H9 (cell line): Measurements from ENCODE around the gene PGF. TPM values are rescaled to one million over a fixed set of nuclear protein-coding genes. Genes with fewer than 3 reads are reported as not detected.

Source experiments
- DNase-seq: peaks from one replicate; pipeline ENCODE4 v3.0.0-alpha.2; 2017
- H2AFZ ChIP-seq: one replicate; pipeline ENCODE4 v1.6.1; 2013; ENCODE audit warnings: mild to moderate bottlenecking, low read length, control low read depth, moderate library complexity
- H2AK5ac ChIP-seq: 2 replicates; pipeline ENCODE4 v1.6.1; 2013; ENCODE audit warnings: low read length, control low read depth, mixed read lengths; ENCODE audit not compliant: insufficient read length
- H2BK120ac ChIP-seq: one replicate; pipeline ENCODE4 v1.6.1; 2013; ENCODE audit warnings: low read depth, mild to moderate bottlenecking, low read length, control low read depth, inconsistent platforms; ENCODE audit not compliant: poor library complexity, severe bottlenecking
- H2BK12ac ChIP-seq: 2 replicates; pipeline ENCODE4 v1.6.1; 2013; ENCODE audit warnings: low read length, control low read depth, mixed read lengths, low read depth; ENCODE audit not compliant: insufficient read length
- H2BK15ac ChIP-seq: 2 replicates; pipeline ENCODE4 v1.6.1; 2013; ENCODE audit warnings: low read depth, low read length, control low read depth
- H2BK20ac ChIP-seq: one replicate; pipeline ENCODE4 v1.6.1; 2013; ENCODE audit warnings: low read depth, mild to moderate bottlenecking, low read length, control low read depth, inconsistent platforms; ENCODE audit not compliant: poor library complexity, severe bottlenecking
- H2BK5ac ChIP-seq: 2 replicates; pipeline ENCODE4 v1.6.1; 2013; ENCODE audit warnings: low read length, control low read depth, mixed read lengths; ENCODE audit not compliant: insufficient read length
- H3K14ac ChIP-seq: 2 replicates; pipeline ENCODE4 v1.6.1; 2013; ENCODE audit warnings: low read length, control low read depth; ENCODE audit not compliant: insufficient read depth
- H3K18ac ChIP-seq: 2 replicates; pipeline ENCODE4 v1.6.1; 2013; ENCODE audit warnings: low read depth, mild to moderate bottlenecking, mixed read lengths, low read length, control low read depth; ENCODE audit not compliant: insufficient read length
- H3K23ac ChIP-seq: 2 replicates; pipeline ENCODE4 v1.6.1; 2013; ENCODE audit warnings: low read length, control low read depth, mixed read lengths, low read depth; ENCODE audit not compliant: insufficient read length
- H3K23me2 ChIP-seq: 2 replicates; pipeline ENCODE4 v1.6.1; 2013; ENCODE audit warnings: low read depth, mild to moderate bottlenecking, mixed read lengths, low read length, control low read depth; ENCODE audit not compliant: insufficient read length, poor library complexity, severe bottlenecking
- H3K27ac ChIP-seq: 2 replicates; pipeline ENCODE4 v1.5.1; 2013; ENCODE audit warnings: low read length, control low read depth, mixed read lengths, low read depth; ENCODE audit not compliant: insufficient read length
- H3K27me3 ChIP-seq: 2 replicates; pipeline ENCODE4 v1.6.1; 2013; ENCODE audit warnings: low read length, control low read depth, inconsistent platforms; ENCODE audit not compliant: insufficient read depth
- H3K4ac ChIP-seq: 2 replicates; pipeline ENCODE4 v1.6.1; 2013; ENCODE audit warnings: low read depth, mild to moderate bottlenecking, control low read depth, inconsistent platforms, low read length, moderate library complexity
- H3K4me1 ChIP-seq: 2 replicates; pipeline ENCODE4 v1.6.1; 2013; ENCODE audit warnings: low read length, control low read depth, inconsistent platforms; ENCODE audit not compliant: insufficient read depth
- H3K4me2 ChIP-seq: 2 replicates; pipeline ENCODE4 v1.6.1; 2013; ENCODE audit warnings: low read length, control low read depth, mixed read lengths; ENCODE audit not compliant: insufficient read length, insufficient read depth
- H3K56ac ChIP-seq: 2 replicates; pipeline ENCODE4 v1.6.1; 2013; ENCODE audit warnings: low read depth, mild to moderate bottlenecking, mixed read lengths, low read length, control low read depth; ENCODE audit not compliant: insufficient read length
- H3K79me1 ChIP-seq: 2 replicates; pipeline ENCODE4 v1.6.1; 2013; ENCODE audit warnings: low read depth, mild to moderate bottlenecking, moderate library complexity, low read length, control low read depth, inconsistent platforms; ENCODE audit not compliant: insufficient read depth, poor library complexity, severe bottlenecking
- H3K79me2 ChIP-seq: 2 replicates; pipeline ENCODE4 v1.6.1; 2013; ENCODE audit warnings: low read length, control low read depth, inconsistent platforms; ENCODE audit not compliant: insufficient read depth
- H3K9ac ChIP-seq: 2 replicates; pipeline ENCODE4 v1.6.1; 2013; ENCODE audit warnings: low read length, control low read depth, mixed read lengths; ENCODE audit not compliant: insufficient read length; ENCODE audit errors: extremely low read depth
- H3K9me3 ChIP-seq: one replicate; pipeline ENCODE4 v1.6.1; 2013; ENCODE audit warnings: low read depth, low read length, inconsistent platforms; ENCODE audit not compliant: control insufficient read depth
- H3T11ph ChIP-seq: one replicate; pipeline ENCODE4 v1.6.1; 2013; ENCODE audit warnings: mild to moderate bottlenecking, low read length, control low read depth, inconsistent platforms
- H4K20me1 ChIP-seq: one replicate; pipeline ENCODE4 v1.6.1; 2013; ENCODE audit not compliant: control insufficient read depth, insufficient read length, insufficient read depth
- H4K5ac ChIP-seq: 2 replicates; pipeline ENCODE4 v1.6.1; 2013; ENCODE audit warnings: low read depth, mild to moderate bottlenecking, mixed read lengths, low read length, control low read depth; ENCODE audit not compliant: insufficient read length
- H4K8ac ChIP-seq: replicated peaks from 2 replicates; pipeline ENCODE4 v1.6.1; 2013; ENCODE audit warnings: low read length, control low read depth, mixed read lengths, low read depth; ENCODE audit not compliant: insufficient read length
- H4K91ac ChIP-seq: 2 replicates; pipeline ENCODE4 v1.6.1; 2013; ENCODE audit warnings: low read depth, mild to moderate bottlenecking, moderate library complexity, mixed read lengths, low read length, control low read depth; ENCODE audit not compliant: insufficient read length
- H3K27ac Mint-ChIP-seq, 3 experiments: 2 replicates in 2 of 3; 3 replicates in 1 of 3; pipeline ENCODE4 v1.8.0; 2020 to 2021; ENCODE audit warnings: mixed read lengths in 3 of 3, mild to moderate bottlenecking in 1 of 3, moderate library complexity in 1 of 3
- H3K27me3 Mint-ChIP-seq: 2 replicates; pipeline ENCODE4 v1.8.0; 2021; ENCODE audit warnings: low read depth, mild to moderate bottlenecking, moderate library complexity, mixed read lengths
- H3K36me3 Mint-ChIP-seq, 3 experiments: 2 replicates in 2 of 3; 3 replicates in 1 of 3; pipeline ENCODE4 v1.8.0; 2020 to 2021; ENCODE audit warnings: low read depth in 3 of 3, mixed read lengths in 3 of 3; ENCODE audit not compliant: insufficient read depth in 1 of 3
- H3K4me1 Mint-ChIP-seq, 2 experiments: 2 replicates each; pipeline ENCODE4 v1.8.0; 2020; ENCODE audit warnings: mixed read lengths in 2 of 2
- H3K4me3 Mint-ChIP-seq, 2 experiments: 2 replicates in 1 of 2; 3 replicates in 1 of 2; pipeline ENCODE4 v1.8.0; 2020 to 2021; ENCODE audit warnings: mild to moderate bottlenecking in 2 of 2, mixed read lengths in 2 of 2, moderate library complexity in 1 of 2
- H3K9me3 Mint-ChIP-seq, 2 experiments: 2 replicates in 1 of 2; 3 replicates in 1 of 2; pipeline ENCODE4 v1.8.0; 2020; ENCODE audit warnings: mild to moderate bottlenecking in 2 of 2, mixed read lengths in 2 of 2, moderate library complexity in 1 of 2
- WGBS: extraction: QIAGEN DNeasy Blood & Tissue Kit; methylation state at CpG from one replicate; pipeline ENCODE4 v1.1.7; 2013; ENCODE audit warnings: missing lambda C conversion rate, low lambda C conversion rate, mixed read lengths; ENCODE audit not compliant: insufficient read length; ENCODE audit errors: extremely low coverage; 5-methylcytosine and 5-hydroxymethylcytosine counted together
- total RNA-seq: library from RNA; stranded (reverse); gene quantifications from 2 replicates; pipeline ENCODE4 v1.2.1, GENCODE V29; 2021
- TF ChIP-seq, protein P1 (sequence below): fragments of 200-600 bp; sonication (generic); conservative IDR thresholded peaks from 3 replicates; pipeline ENCODE4 v1.8.0; 2021; ENCODE audit warnings: antibody characterized with exemption, mild to moderate bottlenecking

Gene PGF
- total RNA-seq, 1 experiment from 2014 or later = 2.3 TPM

DNA sequence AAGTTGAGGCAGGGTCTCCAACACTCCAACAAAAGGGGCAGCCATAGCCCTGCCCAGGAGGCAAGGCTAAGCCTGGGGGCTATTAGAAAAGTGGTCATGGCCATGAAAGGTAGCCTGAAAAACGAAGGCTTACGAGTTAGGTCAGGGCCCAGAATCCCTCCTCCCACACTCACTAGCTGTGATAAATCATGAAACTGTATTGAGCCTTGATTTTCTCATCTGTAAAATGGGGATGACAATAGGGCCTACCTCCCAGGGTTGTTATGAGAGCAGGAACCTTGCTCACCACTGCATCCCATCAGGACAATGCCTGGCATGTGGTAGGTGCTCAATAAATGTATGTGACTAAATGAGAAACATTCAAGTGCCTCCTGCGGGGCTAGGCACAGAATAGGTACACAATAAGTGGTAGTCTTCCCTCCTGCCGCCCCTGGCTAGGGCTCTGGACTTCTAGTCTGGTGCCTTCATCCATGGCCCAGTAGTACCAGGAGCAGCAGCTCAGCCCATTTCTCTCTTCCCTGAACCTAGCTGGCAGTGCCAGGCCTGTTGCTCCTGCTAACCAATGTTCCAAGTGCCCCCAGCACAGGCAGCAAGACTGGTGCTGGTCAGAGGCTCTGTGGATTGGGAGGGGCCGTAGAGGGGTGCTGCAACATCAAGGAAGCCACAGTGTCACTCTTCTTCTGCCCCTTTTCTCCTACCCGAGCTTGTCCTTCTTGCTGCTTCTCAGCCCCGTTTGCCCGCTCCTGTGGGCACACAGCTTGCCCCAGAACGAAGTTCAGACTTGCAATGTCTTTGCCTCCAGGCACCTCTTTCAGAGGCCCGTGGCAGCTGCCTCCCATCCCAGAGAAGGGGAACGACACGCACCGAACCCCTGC is 7.8 kb downstream of the PGF start:
- H2BK15ac ChIP-seq = no peak overlapping the region
- no peak overlapping the region for H3K27ac ChIP-seq
- WGBS = no CpG with 5 or more reads among the region's 13 CpGs
- H3K9me3 ChIP-seq = no peaks in the 10 kb centered on the region
- TF ChIP-seq, protein P1, sequence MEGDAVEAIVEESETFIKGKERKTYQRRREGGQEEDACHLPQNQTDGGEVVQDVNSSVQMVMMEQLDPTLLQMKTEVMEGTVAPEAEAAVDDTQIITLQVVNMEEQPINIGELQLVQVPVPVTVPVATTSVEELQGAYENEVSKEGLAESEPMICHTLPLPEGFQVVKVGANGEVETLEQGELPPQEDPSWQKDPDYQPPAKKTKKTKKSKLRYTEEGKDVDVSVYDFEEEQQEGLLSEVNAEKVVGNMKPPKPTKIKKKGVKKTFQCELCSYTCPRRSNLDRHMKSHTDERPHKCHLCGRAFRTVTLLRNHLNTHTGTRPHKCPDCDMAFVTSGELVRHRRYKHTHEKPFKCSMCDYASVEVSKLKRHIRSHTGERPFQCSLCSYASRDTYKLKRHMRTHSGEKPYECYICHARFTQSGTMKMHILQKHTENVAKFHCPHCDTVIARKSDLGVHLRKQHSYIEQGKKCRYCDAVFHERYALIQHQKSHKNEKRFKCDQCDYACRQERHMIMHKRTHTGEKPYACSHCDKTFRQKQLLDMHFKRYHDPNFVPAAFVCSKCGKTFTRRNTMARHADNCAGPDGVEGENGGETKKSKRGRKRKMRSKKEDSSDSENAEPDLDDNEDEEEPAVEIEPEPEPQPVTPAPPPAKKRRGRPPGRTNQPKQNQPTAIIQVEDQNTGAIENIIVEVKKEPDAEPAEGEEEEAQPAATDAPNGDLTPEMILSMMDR = no peak
- H2AK5ac ChIP-seq = no peak overlapping the region
- no peak overlapping the region for H4K8ac ChIP-seq
- H4K91ac ChIP-seq = no peak overlapping the region
- H3K79me1 ChIP-seq = no peaks in the 10 kb centered on the region
- no peaks in the 10 kb centered on the region for H3K27me3 ChIP-seq
- no peak overlapping the region for H2BK5ac ChIP-seq
- Mint-ChIP-seq H3K9me3 (no peaks in the 10 kb centered on the region), H3K4me1 (peaks cover 3 to 9% of the 10 kb centered on the region in 2 experiments), H3K4me3 (no peak overlapping the region), H3K27ac (peak overlapping the region in 1 of 3 experiments; percentile 64; a peak in 1 of 7 replicates), H3K36me3 (no peaks in the 10 kb centered on the region), H3K27me3 (no peaks in the 10 kb centered on the region)
- no peak overlapping the region for H3K4me2 ChIP-seq
- no peak overlapping the region for H3K23ac ChIP-seq
- no peak overlapping the region for H3K4ac ChIP-seq
- H3K56ac ChIP-seq = no peak overlapping the region
- no peak overlapping the region for H2AFZ ChIP-seq
- H4K20me1 ChIP-seq = peaks cover 5% of the 10 kb centered on the region
- H2BK20ac ChIP-seq = no peak overlapping the region
- no peak overlapping the region for H3K14ac ChIP-seq
- H3K23me2 ChIP-seq = no peaks in the 10 kb centered on the region
- H2BK120ac ChIP-seq = no peak overlapping the region
- H2BK12ac ChIP-seq = no peak overlapping the region
- no peak for DNase-seq
- no peaks in the 10 kb centered on the region for H3K79me2 ChIP-seq
- H3T11ph ChIP-seq = no peak overlapping the region
- H3K4me1 ChIP-seq = no peaks in the 10 kb centered on the region
- H3K18ac ChIP-seq = no peak overlapping the region
- no peak overlapping the region for H4K5ac ChIP-seq
- no peak overlapping the region for H3K9ac ChIP-seq
